HL-60 (cell line): Measurements from ENCODE around the gene TAF15.

Experiments
- POLR2AphosphoS5 ChIP-seq: IDR thresholded peaks from 2 replicates; pipeline ENCODE4 v1.6.1; 2012; ENCODE audit warnings: low read depth
- TF ChIP-seq, protein P1 (sequence below): IDR thresholded peaks from one replicate; pipeline ENCODE4 v1.5.1; 2011; ENCODE audit warnings: low read length, control low read depth, inconsistent platforms; ENCODE audit not compliant: insufficient read depth
- TF ChIP-seq, protein P2 (sequence below): IDR thresholded peaks from 2 replicates; pipeline ENCODE4 v1.6.1; 2012; ENCODE audit warnings: low read depth; ENCODE audit not compliant: insufficient replicate concordance

DNA sequence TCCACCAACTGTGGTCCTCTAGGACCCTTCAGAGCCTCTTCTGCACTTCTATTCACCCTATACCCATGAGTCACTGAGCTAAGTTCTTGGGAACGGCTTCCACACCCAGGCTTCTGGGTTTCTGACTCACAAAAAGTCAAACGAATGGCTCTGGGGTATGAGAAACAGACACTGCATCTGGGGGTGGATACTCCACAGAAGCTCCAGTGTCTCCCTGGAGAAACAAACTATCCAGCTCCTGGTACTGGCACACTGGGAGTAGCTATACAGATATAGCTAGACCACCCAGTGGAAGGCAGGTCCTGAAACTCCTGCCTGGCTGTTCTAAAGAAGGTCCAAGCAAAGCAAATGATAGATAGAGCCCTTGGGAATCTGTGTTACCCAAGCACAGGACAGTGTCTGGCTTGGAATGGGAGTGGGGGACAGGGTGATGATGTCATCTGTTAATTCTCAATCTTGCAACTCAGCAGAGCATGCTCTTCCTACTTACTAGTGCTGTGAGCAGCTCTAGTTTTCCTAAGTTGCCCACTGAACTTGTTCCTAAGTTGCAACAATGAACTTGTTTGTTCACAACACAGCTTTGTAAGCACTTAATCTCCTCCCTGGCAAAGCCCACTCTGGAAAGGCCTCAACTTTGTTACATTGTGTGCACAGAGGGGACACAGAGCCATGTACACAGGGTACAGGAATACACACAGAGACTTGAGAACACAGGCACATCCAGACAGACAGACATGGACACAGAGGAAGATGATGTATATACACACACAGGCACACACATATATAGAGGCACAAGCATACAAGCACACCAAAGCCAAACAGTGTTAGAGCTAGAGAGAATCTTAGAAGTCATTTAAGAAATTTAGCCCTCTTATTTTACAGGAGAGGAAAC, 20.6 kb upstream of the TAF15 start:
- no peak for TF ChIP-seq POLR2AphosphoS5
- TF ChIP-seq, protein P1, sequence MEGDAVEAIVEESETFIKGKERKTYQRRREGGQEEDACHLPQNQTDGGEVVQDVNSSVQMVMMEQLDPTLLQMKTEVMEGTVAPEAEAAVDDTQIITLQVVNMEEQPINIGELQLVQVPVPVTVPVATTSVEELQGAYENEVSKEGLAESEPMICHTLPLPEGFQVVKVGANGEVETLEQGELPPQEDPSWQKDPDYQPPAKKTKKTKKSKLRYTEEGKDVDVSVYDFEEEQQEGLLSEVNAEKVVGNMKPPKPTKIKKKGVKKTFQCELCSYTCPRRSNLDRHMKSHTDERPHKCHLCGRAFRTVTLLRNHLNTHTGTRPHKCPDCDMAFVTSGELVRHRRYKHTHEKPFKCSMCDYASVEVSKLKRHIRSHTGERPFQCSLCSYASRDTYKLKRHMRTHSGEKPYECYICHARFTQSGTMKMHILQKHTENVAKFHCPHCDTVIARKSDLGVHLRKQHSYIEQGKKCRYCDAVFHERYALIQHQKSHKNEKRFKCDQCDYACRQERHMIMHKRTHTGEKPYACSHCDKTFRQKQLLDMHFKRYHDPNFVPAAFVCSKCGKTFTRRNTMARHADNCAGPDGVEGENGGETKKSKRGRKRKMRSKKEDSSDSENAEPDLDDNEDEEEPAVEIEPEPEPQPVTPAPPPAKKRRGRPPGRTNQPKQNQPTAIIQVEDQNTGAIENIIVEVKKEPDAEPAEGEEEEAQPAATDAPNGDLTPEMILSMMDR, result no peak
- TF ChIP-seq, protein P2, sequence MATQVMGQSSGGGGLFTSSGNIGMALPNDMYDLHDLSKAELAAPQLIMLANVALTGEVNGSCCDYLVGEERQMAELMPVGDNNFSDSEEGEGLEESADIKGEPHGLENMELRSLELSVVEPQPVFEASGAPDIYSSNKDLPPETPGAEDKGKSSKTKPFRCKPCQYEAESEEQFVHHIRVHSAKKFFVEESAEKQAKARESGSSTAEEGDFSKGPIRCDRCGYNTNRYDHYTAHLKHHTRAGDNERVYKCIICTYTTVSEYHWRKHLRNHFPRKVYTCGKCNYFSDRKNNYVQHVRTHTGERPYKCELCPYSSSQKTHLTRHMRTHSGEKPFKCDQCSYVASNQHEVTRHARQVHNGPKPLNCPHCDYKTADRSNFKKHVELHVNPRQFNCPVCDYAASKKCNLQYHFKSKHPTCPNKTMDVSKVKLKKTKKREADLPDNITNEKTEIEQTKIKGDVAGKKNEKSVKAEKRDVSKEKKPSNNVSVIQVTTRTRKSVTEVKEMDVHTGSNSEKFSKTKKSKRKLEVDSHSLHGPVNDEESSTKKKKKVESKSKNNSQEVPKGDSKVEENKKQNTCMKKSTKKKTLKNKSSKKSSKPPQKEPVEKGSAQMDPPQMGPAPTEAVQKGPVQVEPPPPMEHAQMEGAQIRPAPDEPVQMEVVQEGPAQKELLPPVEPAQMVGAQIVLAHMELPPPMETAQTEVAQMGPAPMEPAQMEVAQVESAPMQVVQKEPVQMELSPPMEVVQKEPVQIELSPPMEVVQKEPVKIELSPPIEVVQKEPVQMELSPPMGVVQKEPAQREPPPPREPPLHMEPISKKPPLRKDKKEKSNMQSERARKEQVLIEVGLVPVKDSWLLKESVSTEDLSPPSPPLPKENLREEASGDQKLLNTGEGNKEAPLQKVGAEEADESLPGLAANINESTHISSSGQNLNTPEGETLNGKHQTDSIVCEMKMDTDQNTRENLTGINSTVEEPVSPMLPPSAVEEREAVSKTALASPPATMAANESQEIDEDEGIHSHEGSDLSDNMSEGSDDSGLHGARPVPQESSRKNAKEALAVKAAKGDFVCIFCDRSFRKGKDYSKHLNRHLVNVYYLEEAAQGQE, result no peak
